T-cell (primary cell): Measurements from ENCODE around the gene GNPTG. TPM values are rescaled to one million over a fixed set of nuclear protein-coding genes. Genes with fewer than 3 reads are reported as not detected.

Source experiments
- ATAC-seq, 4 experiments: fragments of 200-7000 bp in 3 of 4; fragments of 150-1000 bp in 1 of 4; cut with Tn5 transposase; replicated peaks in 1 of 4; 1 replicate in 3 of 4; 2 replicates in 1 of 4; pipeline ENCODE4 v1.10.0; 2021; ENCODE audit warnings: moderate library complexity in 3 of 4, mild to moderate bottlenecking in 2 of 4, moderate number of reproducible peaks in 1 of 4
- CTCF ChIA-PET, 2 donors: fragments of 300-600 bp; sonication (Branson Sonifier 250); formaldehyde crosslinking; loops; one replicate each; lab custom pipeline; 2022; ENCODE audit warnings: antibody characterized with exemption in 2 of 2; lab: Charles Lee
- POLR2A ChIA-PET, 2 donors: fragments of 300-600 bp; sonication (Branson Sonifier 250); formaldehyde crosslinking; loops; one replicate each; lab custom pipeline; 2022; ENCODE audit warnings: antibody characterized with exemption in 2 of 2; lab: Charles Lee
- DNase-seq, 35 experiments: peaks; one replicate each; pipeline versions ENCODE4 v3.0.0 to v3.0.0-alpha.2; 2013 to 2023
- H3K27ac ChIP-seq: one replicate; pipeline ENCODE4 v1.5.1; 2013; ENCODE audit warnings: low read length
- H3K27me3 ChIP-seq, 2 experiments: replicated peaks in 1 of 2; 1 replicate in 1 of 2; 2 replicates in 1 of 2; pipeline versions ENCODE4 v1.6.1 to v1.7.0; 2013; ENCODE audit warnings: low read length in 1 of 2, mixed read lengths in 1 of 2; ENCODE audit not compliant: control insufficient read depth in 2 of 2, insufficient read depth in 2 of 2; ENCODE audit errors: extremely low read depth in 1 of 2
- H3K36me3 ChIP-seq, 2 donors: 1 replicate in 1 of 2; 2 replicates in 1 of 2; pipeline versions ENCODE4 v1.6.1 to v1.7.0; 2013; ENCODE audit warnings: low read length in 1 of 2; ENCODE audit not compliant: control insufficient read depth in 2 of 2, insufficient read depth in 1 of 2; ENCODE audit errors: extremely low read depth in 1 of 2
- H3K4me1 ChIP-seq, 2 experiments: 1 replicate in 1 of 2; 2 replicates in 1 of 2; pipeline versions ENCODE4 v1.6.1 to v1.7.0; 2013; ENCODE audit warnings: low read length in 2 of 2, mixed read lengths in 1 of 2; ENCODE audit not compliant: insufficient read depth in 2 of 2, control insufficient read depth in 1 of 2; ENCODE audit errors: extremely low read depth in 1 of 2
- H3K4me3 ChIP-seq, 2 donors: 1 replicate in 1 of 2; 2 replicates in 1 of 2; pipeline versions ENCODE4 v1.5.1 to v1.7.0; 2013; ENCODE audit warnings: mild to moderate bottlenecking in 2 of 2, low read length in 1 of 2, moderate library complexity in 1 of 2; ENCODE audit not compliant: control insufficient read depth in 1 of 2; ENCODE audit errors: extremely low read depth in 1 of 2
- H3K9me3 ChIP-seq: 2 replicates; pipeline ENCODE4 v1.7.0; 2013
- H3K27ac Mint-ChIP-seq, 2 donors: one replicate each; pipeline ENCODE4 v1.8.0; 2020 to 2021; ENCODE audit warnings: mild to moderate bottlenecking in 2 of 2, mixed read lengths in 2 of 2
- H3K27me3 Mint-ChIP-seq, 2 donors: one replicate each; pipeline ENCODE4 v1.8.0; 2021 to 2022; ENCODE audit warnings: mixed read lengths in 2 of 2
- H3K36me3 Mint-ChIP-seq: one replicate; pipeline ENCODE4 v1.8.0; 2021; ENCODE audit warnings: mixed read lengths
- H3K4me1 Mint-ChIP-seq, 3 donors: one replicate each; pipeline ENCODE4 v1.8.0; 2020 to 2022; ENCODE audit warnings: mixed read lengths in 3 of 3, mild to moderate bottlenecking in 1 of 3
- H3K4me3 Mint-ChIP-seq, 3 donors: one replicate each; pipeline ENCODE4 v1.8.0; 2020 to 2022; ENCODE audit warnings: mild to moderate bottlenecking in 3 of 3, mixed read lengths in 3 of 3, moderate library complexity in 3 of 3
- H3K9me3 Mint-ChIP-seq, 3 donors: one replicate each; pipeline ENCODE4 v1.8.0; 2020 to 2022; ENCODE audit warnings: mixed read lengths in 3 of 3
- WGBS: methylation state at CpG from one replicate; pipeline ENCODE4 v1.1.5; 2013; ENCODE audit warnings: missing lambda C conversion rate; ENCODE audit not compliant: insufficient coverage; 5-methylcytosine and 5-hydroxymethylcytosine counted together
- total RNA-seq, 35 experiments: library from RNA in 6 of 35; stranded (reverse) in 6 of 35; fragments of 120-200 nt in 1 of 35; gene quantifications; one replicate each; pipeline versions ENCODE4 v1.2.1 to v1.2.4 and lab custom pipeline; 2013 to 2026

GNPTG gene
- total RNA-seq, 5 donors from 2014 or later (not counting 1 experiment from before 2014, with no cell fraction given) = 42.6 to 66.5 (median 63.1) TPM

DNA sequence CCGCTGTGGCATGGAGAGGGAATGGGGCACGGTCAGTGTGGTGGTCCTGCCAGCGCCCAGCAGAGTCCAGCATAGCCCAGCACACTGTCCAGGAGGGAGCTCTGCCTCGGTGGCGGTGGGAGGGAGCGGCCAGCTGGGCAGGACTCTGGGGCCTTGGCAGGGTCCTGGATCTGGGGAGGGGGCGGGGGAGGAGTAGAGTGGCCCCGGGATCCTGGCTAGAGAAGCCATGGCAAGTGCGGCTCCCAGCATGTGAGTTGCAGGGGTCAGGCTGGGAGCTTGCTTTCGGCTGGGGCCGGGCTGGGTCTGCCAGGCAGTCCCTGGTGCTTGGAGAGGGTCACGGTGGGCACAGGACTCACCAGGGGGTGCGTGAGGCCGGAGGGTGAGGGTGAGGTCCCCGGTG, 3.9 kb downstream of the GNPTG start:
- Histone ChIP-seq H3K4me1 (peaks cover 11 to 34% of the 10 kb centered on the region in 2 experiments), H3K9me3 (no peaks in the 10 kb centered on the region), H3K27ac (no peak overlapping the region), H3K4me3 (no peak overlapping the region), H3K27me3 (no peaks in the 10 kb centered on the region), H3K36me3 (peaks cover 0 to 3% of the 10 kb centered on the region in 2 donors)
- 95% methylated on average over 15 of the region's 15 CpGs for WGBS
- no peak for DNase-seq
- Mint-ChIP-seq H3K4me1 (peaks cover 28 to 39% (median 31%) of the 10 kb centered on the region in 3 donors), H3K36me3 (no peaks in the 10 kb centered on the region), H3K4me3 (no peak overlapping the region), H3K27me3 (peaks cover 0 to 1% of the 10 kb centered on the region in 2 donors), H3K9me3 (no peaks in the 10 kb centered on the region), H3K27ac (no peak overlapping the region)
- ChIA-PET POLR2A (no interaction called here), CTCF (no interaction called here)
- no peak for ATAC-seq

DNA sequence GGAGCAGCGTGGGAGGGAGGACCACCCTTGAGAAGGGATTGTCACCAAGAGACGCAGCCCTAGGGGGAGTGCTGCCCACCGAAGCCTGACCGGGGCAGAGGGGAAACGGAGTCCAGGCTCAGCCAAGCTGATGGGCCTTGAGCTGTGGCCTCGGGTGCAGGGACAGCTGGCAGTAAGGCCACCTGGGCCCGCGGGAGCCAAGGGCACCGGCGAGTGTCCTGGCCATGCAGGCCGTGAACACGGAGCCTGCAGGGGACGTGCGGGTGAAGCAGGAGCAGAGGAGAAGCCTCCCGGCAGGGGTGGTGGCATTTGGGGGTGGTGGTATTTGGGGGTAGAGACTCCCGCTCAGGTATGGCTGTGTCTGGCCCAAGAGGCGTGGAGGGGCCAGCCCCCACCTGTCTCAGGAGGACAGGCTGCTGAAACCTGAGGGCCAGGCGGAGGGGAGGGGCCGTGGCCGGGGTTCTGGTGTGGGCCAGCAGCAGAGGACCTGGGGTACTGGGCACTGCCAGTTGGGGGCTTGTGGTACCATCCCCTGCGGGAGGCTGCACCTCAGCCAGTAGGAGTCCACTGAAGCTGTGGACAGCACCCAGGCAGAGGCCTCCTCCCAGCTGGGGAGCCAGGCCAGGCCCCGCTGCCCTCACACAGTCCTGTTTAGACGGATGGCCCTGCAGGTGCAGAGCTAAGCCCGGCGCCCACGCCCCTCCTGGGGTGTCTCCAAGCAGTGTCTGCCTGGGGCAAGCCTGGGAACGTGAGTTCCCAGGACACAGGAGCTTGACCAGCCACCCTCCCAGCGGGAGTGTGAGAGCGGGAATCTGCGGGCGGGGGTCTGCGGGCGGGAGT, 4.5 kb downstream of the GNPTG start:
- CTCF ChIA-PET = no interaction called here
- H3K36me3 ChIP-seq = peaks cover 0 to 6% of the 10 kb centered on the region in 2 donors
- ATAC-seq (no peak), DNase-seq (no peak)
- no peaks in the 10 kb centered on the region for H3K9me3 ChIP-seq
- Mint-ChIP-seq H3K4me3 (no peak overlapping the region), H3K27me3 (peaks cover 0 to 1% of the 10 kb centered on the region in 2 donors), H3K4me1 (peaks cover 28 to 33% (median 29%) of the 10 kb centered on the region in 3 donors), H3K36me3 (no peaks in the 10 kb centered on the region), H3K27ac (no peak overlapping the region), H3K9me3 (no peaks in the 10 kb centered on the region)
- WGBS = 89% methylated on average over 21 of the region's 33 CpGs
- H3K4me3 ChIP-seq = no peak overlapping the region
- no peak overlapping the region for H3K27ac ChIP-seq
- peaks cover 6 to 27% of the 10 kb centered on the region in 2 experiments for H3K4me1 ChIP-seq
- H3K27me3 ChIP-seq = no peaks in the 10 kb centered on the region
- POLR2A ChIA-PET = no interaction called here

GRCh38 chr16:1357906-1358566, 6.3 kb downstream of the GNPTG start:
- H3K27ac Mint-ChIP-seq = no peak overlapping the region
- H3K9me3 Mint-ChIP-seq = no peaks in the 10 kb centered on the region
- H3K4me1 Mint-ChIP-seq = peaks cover 19 to 24% (median 20%) of the 10 kb centered on the region in 3 donors
- 79% methylated on average over 10 of the region's 19 CpGs for WGBS
- peaks cover 3 to 24% of the 10 kb centered on the region in 2 donors for H3K36me3 ChIP-seq
- ChIA-PET POLR2A (no interaction called here), CTCF (no interaction called here)
- H3K4me3 Mint-ChIP-seq = no peak overlapping the region
- H3K4me1 ChIP-seq = peaks cover 0 to 17% of the 10 kb centered on the region in 2 experiments
- DNase-seq = no peak
- no peaks in the 10 kb centered on the region for H3K27me3 ChIP-seq
- H3K4me3 ChIP-seq = no peak overlapping the region
- ATAC-seq = peak in 1 of 4 experiments; percentile 14
- no peaks in the 10 kb centered on the region for H3K9me3 ChIP-seq
- no peaks in the 10 kb centered on the region for H3K36me3 Mint-ChIP-seq
- H3K27ac ChIP-seq = no peak overlapping the region
- no peaks in the 10 kb centered on the region for H3K27me3 Mint-ChIP-seq

DNA sequence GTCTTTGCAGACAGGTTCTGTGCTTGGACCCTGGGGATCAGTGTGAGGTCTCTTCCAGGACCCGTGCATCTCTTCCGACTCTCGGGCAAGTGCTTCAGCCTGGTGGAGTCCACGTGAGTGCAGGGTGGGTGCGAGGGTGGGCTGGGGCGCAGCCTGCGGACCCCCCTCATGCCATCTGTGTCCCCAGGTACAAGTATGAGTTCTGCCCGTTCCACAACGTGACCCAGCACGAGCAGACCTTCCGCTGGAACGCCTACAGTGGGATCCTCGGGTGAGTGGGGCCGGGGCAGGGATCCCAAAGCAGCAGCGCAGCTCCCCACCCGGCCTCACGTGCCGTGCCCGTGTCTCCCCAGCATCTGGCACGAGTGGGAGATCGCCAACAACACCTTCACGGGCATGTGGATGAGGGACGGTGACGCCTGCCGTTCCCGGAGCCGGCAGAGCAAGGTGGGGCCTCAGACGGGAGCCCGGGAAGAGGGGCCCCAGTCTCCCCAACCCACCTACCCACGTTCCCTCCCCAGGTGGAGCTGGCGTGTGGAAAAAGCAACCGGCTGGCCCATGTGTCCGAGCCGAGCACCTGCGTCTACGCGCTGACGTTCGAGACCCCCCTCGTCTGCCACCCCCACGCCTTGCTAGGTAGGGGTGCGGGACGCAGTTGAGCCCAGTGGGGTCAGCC, 10.1 kb downstream of the GNPTG start:
- Mint-ChIP-seq H3K9me3 (no peaks in the 10 kb centered on the region), H3K27ac (no peak overlapping the region), H3K36me3 (peaks cover 2% of the 10 kb centered on the region), H3K4me3 (no peak overlapping the region), H3K27me3 (no peaks in the 10 kb centered on the region), H3K4me1 (peaks cover 0 to 9% (median 5%) of the 10 kb centered on the region in 3 donors)
- no peak overlapping the region for H3K27ac ChIP-seq
- no peaks in the 10 kb centered on the region for H3K27me3 ChIP-seq
- DNase-seq = no peak
- peaks cover 14 to 42% of the 10 kb centered on the region in 2 donors for H3K36me3 ChIP-seq
- H3K4me1 ChIP-seq = peaks cover 0 to 4% of the 10 kb centered on the region in 2 experiments
- no peaks in the 10 kb centered on the region for H3K9me3 ChIP-seq
- WGBS = 96% methylated on average over 38 of the region's 43 CpGs
- ATAC-seq = no peak
- ChIA-PET POLR2A (no interaction called here), CTCF (no interaction called here)
- no peak overlapping the region for H3K4me3 ChIP-seq

- DNase-seq = no peak
- H3K9me3 ChIP-seq = no peaks in the 10 kb centered on the region
- H3K27me3 ChIP-seq = no peaks in the 10 kb centered on the region
- WGBS = 85% methylated on average over 10 of the region's 11 CpGs
- no peaks in the 10 kb centered on the region for H3K9me3 Mint-ChIP-seq
- H3K27ac Mint-ChIP-seq = no peak overlapping the region
- H3K36me3 ChIP-seq = peaks cover 14 to 49% of the 10 kb centered on the region in 2 donors
- peaks cover 2% of the 10 kb centered on the region for H3K36me3 Mint-ChIP-seq
- H3K4me1 Mint-ChIP-seq = peaks cover 0 to 9% (median 5%) of the 10 kb centered on the region in 3 donors
- CTCF ChIA-PET = interaction anchor here in 1 of 2 donors (0.9 kb wide), 1 partner anchor 18 kb away, joined by 3 read pairs; no protein-coding TSS in a partner anchor
- H3K4me3 ChIP-seq = no peak overlapping the region
- H3K27me3 Mint-ChIP-seq = no peaks in the 10 kb centered on the region
- no peak overlapping the region for H3K27ac ChIP-seq
- no peak overlapping the region for H3K4me3 Mint-ChIP-seq
- H3K4me1 ChIP-seq = peaks cover 0 to 4% of the 10 kb centered on the region in 2 experiments
- no peak for ATAC-seq
- POLR2A ChIA-PET = no interaction called here
These were observed 11.1 kb downstream of the GNPTG start for GRCh38 chr16:1362807-1363206.

DNA sequence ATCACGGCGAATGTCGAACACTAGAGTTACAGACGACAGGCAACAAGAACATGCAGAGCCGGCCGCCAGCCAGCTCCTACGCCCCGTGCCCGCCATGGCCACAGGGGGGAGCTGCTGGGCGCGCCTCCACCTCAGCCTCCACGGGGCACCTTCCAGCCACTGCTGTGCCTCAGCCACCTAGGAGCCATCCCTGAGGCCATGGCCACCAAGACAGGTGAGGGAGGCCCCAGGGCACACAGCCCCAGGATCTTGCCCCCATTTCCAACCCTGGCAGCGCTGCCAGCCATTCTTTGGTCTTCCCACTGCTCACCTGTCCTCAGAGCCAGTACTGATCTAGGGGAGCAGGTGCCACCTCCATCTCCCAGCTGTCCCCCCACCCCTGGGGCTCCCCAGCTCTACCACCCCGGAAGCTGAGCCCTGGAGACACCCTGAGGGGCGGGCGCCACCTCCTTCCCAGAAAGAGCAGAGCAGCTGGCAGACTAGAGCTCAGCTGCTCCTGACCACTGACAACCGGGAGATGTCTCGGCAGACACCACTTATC, 11.8 kb downstream of the GNPTG start:
- peaks cover 14 to 52% of the 10 kb centered on the region in 2 donors for H3K36me3 ChIP-seq
- ChIA-PET CTCF (interaction anchor here (0.5 to 0.9 kb wide), 3 partner anchors 17 to 77 kb away, joined by 3 to 8 read pairs (median 4); no protein-coding TSS in a partner anchor), POLR2A (no interaction called here)
- peak in 34 of 35 experiments; percentile 34 to 78 (median 61) for DNase-seq
- H3K4me3 Mint-ChIP-seq = no peak overlapping the region
- no peaks in the 10 kb centered on the region for H3K27me3 ChIP-seq
- H3K4me1 Mint-ChIP-seq = peaks cover 0 to 5% (median 2%) of the 10 kb centered on the region in 3 donors
- 40% methylated on average over 15 of the region's 18 CpGs for WGBS
- ATAC-seq = peak; percentile 88 to 93 (median 90)
- H3K27ac ChIP-seq = no peak overlapping the region
- H3K9me3 Mint-ChIP-seq = no peaks in the 10 kb centered on the region
- peak overlapping the region in 1 of 2 donors; percentile 58 for H3K27ac Mint-ChIP-seq
- no peaks in the 10 kb centered on the region for H3K9me3 ChIP-seq
- no peak overlapping the region for H3K4me3 ChIP-seq
- H3K27me3 Mint-ChIP-seq = no peaks in the 10 kb centered on the region
- H3K4me1 ChIP-seq = peaks cover 0 to 4% of the 10 kb centered on the region in 2 experiments
- peaks cover 2% of the 10 kb centered on the region for H3K36me3 Mint-ChIP-seq
